HL-60 (cell line): ENCODE results near the gene LRRC43.
A peak's percentile ranks its signal among the peaks of the same experiment; 100 is the strongest.

Experiments used
- DNase-seq, 2 experiments: peaks; one replicate each; pipeline ENCODE4 v3.0.0-alpha.2; 2010 to 2020; ENCODE audit warnings: low read depth in 1 of 2, low spot score in 1 of 2
- H3K27ac ChIP-seq: fragments of 250-450 bp; sonication (Bioruptor Pico); replicated peaks from 2 replicates; pipeline ENCODE4 v1.5.1; 2020; ENCODE audit warnings: mild to moderate bottlenecking, moderate library complexity
- H3K27me3 ChIP-seq: fragments of 250-450 bp; sonication (Bioruptor Pico); 2 replicates; pipeline ENCODE4 v1.5.1; 2021; ENCODE audit warnings: mild to moderate bottlenecking, moderate library complexity; ENCODE audit not compliant: insufficient read depth, poor library complexity, severe bottlenecking
- H3K4me3 ChIP-seq: replicated peaks from 2 replicates; pipeline ENCODE4 v1.5.1; 2011; ENCODE audit warnings: mild to moderate bottlenecking, control low read depth, low read length; ENCODE audit not compliant: insufficient read depth
- GABPA ChIP-seq: IDR thresholded peaks from 2 replicates; pipeline ENCODE4 v1.6.1; 2012; ENCODE audit warnings: low read depth
- POLR2AphosphoS5 ChIP-seq: IDR thresholded peaks from 2 replicates; pipeline ENCODE4 v1.6.1; 2012; ENCODE audit warnings: low read depth
- REST ChIP-seq: IDR thresholded peaks from 2 replicates; pipeline ENCODE4 v1.6.1; 2012; ENCODE audit warnings: low read depth; ENCODE audit not compliant: insufficient replicate concordance
- SPI1 ChIP-seq: IDR thresholded peaks from 2 replicates; pipeline ENCODE4 v1.6.1; 2012; ENCODE audit warnings: low read depth, mild to moderate bottlenecking, borderline replicate concordance
- TF ChIP-seq, protein P1 (sequence below): IDR thresholded peaks from one replicate; pipeline ENCODE4 v1.5.1; 2011; ENCODE audit warnings: low read length, control low read depth, inconsistent platforms; ENCODE audit not compliant: insufficient read depth

The LRRC43 gene

GRCh38 chr12:122216445-122216844 lies 33.5 kb downstream of the LRRC43 start:
- no peak for DNase-seq
- no peak for TF ChIP-seq SPI1
- no peak overlapping the region for H3K27ac ChIP-seq

DNA sequence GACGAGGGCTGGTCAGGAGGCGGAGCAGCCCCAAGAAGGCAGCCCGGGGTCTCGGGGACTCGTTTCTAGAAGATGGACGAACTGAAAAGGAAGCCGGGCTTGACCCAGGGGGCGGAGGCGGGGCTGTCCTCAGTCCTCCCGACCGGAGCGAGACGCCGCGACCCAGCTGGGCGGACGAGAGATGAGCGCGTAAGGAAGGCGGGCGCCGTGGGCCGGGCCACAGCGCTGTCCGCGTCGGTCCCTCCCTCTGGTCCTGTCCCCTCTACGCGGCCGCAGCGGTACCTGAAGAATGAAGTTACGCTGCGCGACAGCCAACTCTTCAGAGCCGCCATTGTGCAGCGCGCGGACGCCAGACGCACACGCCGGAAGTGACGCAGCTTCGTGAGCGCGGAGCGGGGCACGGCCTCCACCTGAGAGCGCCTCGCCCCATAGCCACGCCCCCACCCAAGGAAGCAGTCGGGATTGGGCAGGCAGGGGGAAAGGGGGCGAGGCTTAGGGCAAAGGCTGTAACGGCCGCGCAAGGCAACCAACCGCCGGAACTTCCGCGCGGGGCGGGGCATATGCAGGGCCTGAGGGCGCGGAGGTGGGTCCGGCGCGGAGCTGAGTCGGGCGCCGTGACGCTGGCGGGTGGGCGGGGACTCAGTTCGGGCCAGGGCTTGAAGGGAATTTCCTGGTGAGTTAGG lies 42.9 kb downstream of the LRRC43 start, which contains the start of gene DIABLO:
TSS of gene DIABLO (minus strand) at position 370 of the 683 bp plus-strand sequence. CDS start at position 332, 38 bp downstream.
- peak; percentile 96 for TF ChIP-seq POLR2AphosphoS5
- peak; percentile 80 for TF ChIP-seq GABPA
- no peak; the same call in 1 of the 2 replicates for TF ChIP-seq SPI1
- TF ChIP-seq, protein P1, sequence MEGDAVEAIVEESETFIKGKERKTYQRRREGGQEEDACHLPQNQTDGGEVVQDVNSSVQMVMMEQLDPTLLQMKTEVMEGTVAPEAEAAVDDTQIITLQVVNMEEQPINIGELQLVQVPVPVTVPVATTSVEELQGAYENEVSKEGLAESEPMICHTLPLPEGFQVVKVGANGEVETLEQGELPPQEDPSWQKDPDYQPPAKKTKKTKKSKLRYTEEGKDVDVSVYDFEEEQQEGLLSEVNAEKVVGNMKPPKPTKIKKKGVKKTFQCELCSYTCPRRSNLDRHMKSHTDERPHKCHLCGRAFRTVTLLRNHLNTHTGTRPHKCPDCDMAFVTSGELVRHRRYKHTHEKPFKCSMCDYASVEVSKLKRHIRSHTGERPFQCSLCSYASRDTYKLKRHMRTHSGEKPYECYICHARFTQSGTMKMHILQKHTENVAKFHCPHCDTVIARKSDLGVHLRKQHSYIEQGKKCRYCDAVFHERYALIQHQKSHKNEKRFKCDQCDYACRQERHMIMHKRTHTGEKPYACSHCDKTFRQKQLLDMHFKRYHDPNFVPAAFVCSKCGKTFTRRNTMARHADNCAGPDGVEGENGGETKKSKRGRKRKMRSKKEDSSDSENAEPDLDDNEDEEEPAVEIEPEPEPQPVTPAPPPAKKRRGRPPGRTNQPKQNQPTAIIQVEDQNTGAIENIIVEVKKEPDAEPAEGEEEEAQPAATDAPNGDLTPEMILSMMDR, result no peak
- no peak for TF ChIP-seq REST
- H3K4me3 ChIP-seq, result peak within 1 kb of the TSS; percentile 98
- peak within 1 kb of the TSS; percentile 92 for H3K27ac ChIP-seq
- peak; percentile 98 to 100 for DNase-seq
- no peaks in the 10 kb centered on the region for H3K27me3 ChIP-seq

More at GRCh38 chr12:122216445-122216844, 33.5 kb downstream of the LRRC43 start:
- Histone ChIP-seq H3K27me3 (no peaks in the 10 kb centered on the region), H3K4me3 (no peak overlapping the region)

DNA sequence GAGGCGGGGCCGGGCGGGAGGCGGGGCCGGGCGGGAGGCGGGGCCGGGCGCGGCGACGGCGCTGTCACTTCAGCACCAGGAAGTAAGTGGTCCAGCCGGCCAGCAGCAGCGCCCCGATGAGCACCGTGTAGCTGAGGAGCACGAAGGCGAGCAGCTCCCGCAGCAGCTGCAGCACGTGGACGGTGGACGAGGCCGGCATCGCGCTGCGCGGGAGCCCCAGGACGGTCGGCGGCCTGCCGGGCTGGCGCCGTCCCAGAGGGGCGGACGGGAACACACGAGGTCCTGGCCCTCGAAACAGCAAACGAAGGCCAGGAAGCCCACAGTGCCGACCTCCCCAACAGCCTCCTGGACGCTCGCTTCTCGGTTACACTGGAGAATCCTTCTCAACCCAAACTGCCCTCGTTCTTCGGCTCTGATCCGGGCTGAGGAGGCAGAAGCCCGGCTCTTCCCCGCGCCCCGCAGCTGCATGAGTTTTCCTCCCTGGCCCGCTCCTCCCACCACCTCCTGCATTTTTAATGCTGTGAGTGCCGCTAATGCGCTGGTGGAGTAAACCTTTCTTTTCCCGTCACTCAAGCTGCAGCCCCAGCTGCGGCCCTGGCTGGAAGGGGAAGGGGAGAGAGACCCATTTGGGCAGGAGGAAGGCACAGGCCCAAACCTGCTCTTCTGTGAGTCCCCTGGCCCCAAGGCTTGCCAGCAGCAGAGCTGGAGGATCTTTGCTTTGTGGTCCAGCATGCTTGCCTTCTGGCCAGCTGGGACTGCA lies 43.6 kb downstream of the LRRC43 start:
- no peak overlapping the region for H3K27ac ChIP-seq
- DNase-seq, result no peak

DNA sequence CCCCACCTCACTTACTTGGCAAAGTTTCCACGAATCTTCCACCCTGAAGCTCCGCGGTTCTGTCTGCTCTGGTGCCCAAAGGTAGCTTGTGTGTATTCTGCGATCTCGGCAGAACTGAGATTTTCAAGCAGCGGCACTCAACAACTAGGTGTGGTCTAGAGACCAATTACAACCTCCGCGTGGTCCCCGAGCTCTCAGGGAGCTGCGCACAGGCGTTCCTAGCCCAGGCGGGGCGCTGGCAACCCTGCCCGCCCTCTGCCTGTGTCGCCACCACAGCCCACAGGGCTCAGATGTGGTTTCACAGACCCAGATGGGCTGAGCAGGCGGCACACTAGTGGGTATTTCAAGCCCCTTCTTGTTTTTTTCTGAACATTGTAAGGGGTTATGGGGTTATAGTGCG lies 44.4 kb downstream of the LRRC43 start:
- no peaks in the 10 kb centered on the region for H3K27me3 ChIP-seq
- DNase-seq, result no peak
- H3K27ac ChIP-seq, result no peak overlapping the region
- TF ChIP-seq REST, result no peak
- H3K4me3 ChIP-seq, result no peak overlapping the region

More for the DNA sequence above, 43.6 kb downstream of the LRRC43 start:
- H3K27me3 ChIP-seq, result no peaks in the 10 kb centered on the region
- no peak; the same call in 1 of the 2 replicates for TF ChIP-seq POLR2AphosphoS5
- peak; percentile 92 for TF ChIP-seq REST
- H3K4me3 ChIP-seq, result peak overlapping the region; percentile 43
